ENCODE measurements around the gene DSCAM.

Gene DSCAM

DNA sequence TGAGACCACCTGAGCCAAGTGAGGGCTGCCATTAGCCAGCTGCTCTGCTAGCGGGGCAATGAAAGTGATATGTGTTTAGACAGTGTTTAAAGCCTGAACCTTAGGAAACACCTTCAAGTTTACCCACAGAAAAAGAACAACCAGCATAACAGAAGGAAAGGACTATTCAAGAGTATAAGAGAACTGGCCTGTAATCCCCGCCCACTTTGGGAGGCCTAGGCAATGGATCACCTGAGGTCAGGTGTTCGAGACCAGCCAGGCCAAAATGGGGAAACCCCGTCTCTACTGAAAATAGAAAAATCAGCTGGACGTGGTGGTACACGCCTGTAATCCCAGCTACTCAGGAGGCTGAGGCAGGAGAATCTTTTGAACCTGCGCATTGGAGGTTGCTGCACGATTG lies 830.3 kb downstream of the DSCAM start:
- DNase-seq (ENCODE audit: low read depth) = no peak
- TF ChIP-seq, protein P1, sequence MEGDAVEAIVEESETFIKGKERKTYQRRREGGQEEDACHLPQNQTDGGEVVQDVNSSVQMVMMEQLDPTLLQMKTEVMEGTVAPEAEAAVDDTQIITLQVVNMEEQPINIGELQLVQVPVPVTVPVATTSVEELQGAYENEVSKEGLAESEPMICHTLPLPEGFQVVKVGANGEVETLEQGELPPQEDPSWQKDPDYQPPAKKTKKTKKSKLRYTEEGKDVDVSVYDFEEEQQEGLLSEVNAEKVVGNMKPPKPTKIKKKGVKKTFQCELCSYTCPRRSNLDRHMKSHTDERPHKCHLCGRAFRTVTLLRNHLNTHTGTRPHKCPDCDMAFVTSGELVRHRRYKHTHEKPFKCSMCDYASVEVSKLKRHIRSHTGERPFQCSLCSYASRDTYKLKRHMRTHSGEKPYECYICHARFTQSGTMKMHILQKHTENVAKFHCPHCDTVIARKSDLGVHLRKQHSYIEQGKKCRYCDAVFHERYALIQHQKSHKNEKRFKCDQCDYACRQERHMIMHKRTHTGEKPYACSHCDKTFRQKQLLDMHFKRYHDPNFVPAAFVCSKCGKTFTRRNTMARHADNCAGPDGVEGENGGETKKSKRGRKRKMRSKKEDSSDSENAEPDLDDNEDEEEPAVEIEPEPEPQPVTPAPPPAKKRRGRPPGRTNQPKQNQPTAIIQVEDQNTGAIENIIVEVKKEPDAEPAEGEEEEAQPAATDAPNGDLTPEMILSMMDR (IDR thresholded peaks at IDR 0.05; ENCODE audit: control insufficient read depth, insufficient read depth, low read depth, low read length, missing control alignments) = no peak
- H3K4me3 ChIP-seq (ENCODE audit: control insufficient read depth, low read depth, low read length) = no peak overlapping the region

DNA sequence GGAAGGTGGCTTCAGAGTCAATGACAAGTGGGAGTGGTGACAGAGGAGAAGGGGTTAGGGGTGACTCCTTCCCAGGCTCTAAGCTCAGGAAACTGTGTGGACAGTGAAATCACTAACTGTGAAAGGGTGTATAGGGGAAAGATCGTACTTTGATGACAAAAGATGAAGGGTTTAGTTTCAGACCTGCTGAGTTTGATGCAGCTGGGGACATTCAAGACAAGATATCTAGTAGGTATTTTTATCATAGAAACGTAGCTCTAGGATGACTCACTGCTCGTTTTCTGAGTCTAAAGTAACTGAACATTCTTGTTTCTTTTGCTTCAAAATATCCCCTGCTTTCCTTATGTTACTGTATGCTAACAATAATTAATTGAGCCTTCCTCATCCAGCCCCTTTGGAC lies 830.7 kb downstream of the DSCAM start:
- DNase-seq (ENCODE audit: low read depth) = no peak
- H3K4me3 ChIP-seq (ENCODE audit: control insufficient read depth, low read depth, low read length) = no peak overlapping the region
- TF ChIP-seq, protein P1 (IDR thresholded peaks at IDR 0.05; ENCODE audit: control insufficient read depth, insufficient read depth, low read depth, low read length, missing control alignments) = no peak

DNA sequence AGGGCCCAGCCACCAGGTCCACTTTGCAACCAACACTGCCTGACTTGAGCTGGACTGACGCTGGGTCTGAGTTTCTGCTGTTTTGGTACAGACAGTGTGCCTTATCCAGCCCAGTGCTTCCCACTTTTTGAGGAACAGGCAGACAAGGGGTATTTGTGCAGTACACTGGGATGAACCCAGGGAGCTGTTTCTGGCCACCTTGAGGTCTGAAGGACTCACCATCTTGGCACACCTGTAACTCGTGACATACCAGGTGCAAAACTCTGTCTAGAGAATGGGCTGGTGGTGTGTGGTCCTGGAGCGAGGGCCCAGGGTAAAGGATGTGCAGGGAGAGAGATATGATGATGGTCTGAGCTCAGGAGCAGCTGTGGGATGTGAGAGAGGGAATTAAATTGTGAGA lies 831.1 kb downstream of the DSCAM start:
- no peak for DNase-seq (ENCODE audit: low read depth)
- TF ChIP-seq, protein P1 (IDR thresholded peaks at IDR 0.05; ENCODE audit: control insufficient read depth, insufficient read depth, low read depth, low read length, missing control alignments) = no peak
- H3K4me3 ChIP-seq (ENCODE audit: control insufficient read depth, low read depth, low read length) = no peak overlapping the region

DNA sequence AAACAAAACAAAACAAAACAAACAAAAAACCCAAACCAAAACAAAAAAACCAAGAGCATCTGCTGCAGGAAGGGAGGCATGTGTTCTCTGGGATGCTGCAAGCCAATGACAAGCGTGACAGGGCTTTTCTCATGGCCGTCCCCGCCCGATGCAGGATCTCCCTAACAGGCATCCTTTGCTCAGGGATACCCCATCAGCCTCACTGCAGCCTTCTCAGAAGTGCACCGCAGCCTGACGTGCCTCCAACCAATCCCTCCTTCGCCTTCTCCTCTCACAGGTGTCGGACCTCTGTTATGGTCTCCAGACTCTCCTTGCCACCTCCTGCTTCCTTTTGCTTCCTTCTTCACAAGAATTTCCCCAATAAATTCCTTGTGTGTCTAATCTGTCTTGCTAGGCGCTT lies 832.6 kb downstream of the DSCAM start:
- TF ChIP-seq, protein P1 (IDR thresholded peaks at IDR 0.05; ENCODE audit: control insufficient read depth, insufficient read depth, low read depth, low read length, missing control alignments) = no peak
- H3K4me3 ChIP-seq (ENCODE audit: control insufficient read depth, low read depth, low read length) = no peak overlapping the region
- no peak for DNase-seq (ENCODE audit: low read depth)

DNA sequence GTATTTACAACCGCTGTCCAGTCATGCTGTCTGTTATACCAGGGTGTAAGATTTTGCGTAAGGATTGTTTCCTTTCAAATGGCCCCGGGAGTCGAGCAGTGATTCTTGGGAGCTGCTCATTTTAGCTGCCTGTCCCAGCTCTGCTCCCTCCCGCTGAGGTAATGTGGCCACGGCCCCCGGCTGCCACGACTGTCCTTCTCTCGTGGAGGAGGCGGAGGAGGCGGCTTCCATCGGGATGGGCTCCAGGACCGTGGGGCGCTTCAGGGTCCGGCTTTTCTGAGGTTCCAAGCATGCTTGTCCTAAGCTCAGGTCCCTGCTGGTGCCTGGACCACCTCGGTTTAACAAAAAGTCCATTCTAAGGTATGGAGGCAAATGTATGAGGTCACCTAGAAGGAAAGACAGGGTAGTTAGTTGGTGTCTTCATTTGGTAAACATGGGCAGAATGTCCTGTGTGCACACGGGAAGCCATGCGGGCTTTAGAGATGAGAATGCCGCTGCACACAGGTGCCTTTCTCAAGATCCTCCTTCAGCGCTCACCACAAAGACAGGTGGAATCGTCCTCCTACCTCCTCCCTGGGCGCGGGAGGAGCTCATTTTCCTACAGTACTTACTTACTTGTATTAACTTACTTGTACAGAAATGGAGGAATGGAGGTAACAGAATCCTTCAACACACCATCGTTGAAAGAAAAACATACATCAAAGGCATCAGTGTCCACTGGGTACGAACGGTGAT lies 833.8 kb downstream of the DSCAM start:
- TF ChIP-seq, protein P1 (IDR thresholded peaks at IDR 0.05; ENCODE audit: control insufficient read depth, insufficient read depth, low read depth, low read length, missing control alignments) = no peak
- DNase-seq (ENCODE audit: low read depth) = no peak
- H3K4me3 ChIP-seq (ENCODE audit: control insufficient read depth, low read depth, low read length) = no peak overlapping the region

DNA sequence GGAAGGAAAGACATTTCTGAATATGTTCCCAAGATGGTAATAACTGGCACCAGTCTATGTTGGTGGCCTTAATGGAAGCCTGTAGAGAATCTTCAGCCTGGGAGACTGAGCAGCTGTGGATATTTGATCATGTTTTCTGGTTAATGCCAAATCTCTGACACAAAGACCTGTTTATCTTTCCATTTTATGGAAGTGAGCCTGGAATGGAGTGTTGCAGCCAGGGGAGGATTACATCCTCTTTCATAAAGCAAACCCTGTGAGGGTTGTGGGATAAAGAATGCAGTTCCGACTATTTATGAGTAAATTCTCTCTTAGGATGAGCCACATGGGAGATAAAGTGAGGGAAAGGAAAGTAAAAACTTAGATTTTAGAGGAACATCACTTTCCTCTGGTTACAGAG lies 835.6 kb downstream of the DSCAM start:
- TF ChIP-seq, protein P1 (IDR thresholded peaks at IDR 0.05; ENCODE audit: control insufficient read depth, insufficient read depth, low read depth, low read length, missing control alignments) = no peak
- DNase-seq (ENCODE audit: low read depth) = no peak
- no peak overlapping the region for H3K4me3 ChIP-seq (ENCODE audit: control insufficient read depth, low read depth, low read length)
